ENCODE measurements around the gene MAPT.
"Not testable (repeated sequence)": the region's sequence is repeated elsewhere in the genome, so short reads cannot be mapped to it uniquely, and the experiment has no call there.

Gene MAPT

DNA sequence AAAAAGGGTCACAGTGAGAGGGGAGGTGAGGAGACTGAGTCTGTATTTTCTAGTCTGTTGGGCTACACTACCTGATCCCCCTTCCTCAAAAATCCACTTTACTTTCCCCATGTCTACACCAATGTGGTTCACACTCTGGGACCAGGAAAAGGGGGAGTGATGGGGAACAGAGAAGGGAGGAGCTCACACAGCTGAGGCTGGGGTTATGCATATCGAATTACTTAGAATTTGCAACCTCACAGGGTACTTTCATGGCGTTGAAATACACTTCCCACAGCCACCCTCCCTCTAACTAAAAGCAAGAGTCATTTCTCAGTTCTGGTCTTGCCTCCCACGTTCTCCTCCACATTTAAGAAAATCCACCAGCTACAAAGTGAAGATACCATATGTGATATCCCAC is 14.1 kb downstream of the MAPT start:
- TF ChIP-seq, protein P1, sequence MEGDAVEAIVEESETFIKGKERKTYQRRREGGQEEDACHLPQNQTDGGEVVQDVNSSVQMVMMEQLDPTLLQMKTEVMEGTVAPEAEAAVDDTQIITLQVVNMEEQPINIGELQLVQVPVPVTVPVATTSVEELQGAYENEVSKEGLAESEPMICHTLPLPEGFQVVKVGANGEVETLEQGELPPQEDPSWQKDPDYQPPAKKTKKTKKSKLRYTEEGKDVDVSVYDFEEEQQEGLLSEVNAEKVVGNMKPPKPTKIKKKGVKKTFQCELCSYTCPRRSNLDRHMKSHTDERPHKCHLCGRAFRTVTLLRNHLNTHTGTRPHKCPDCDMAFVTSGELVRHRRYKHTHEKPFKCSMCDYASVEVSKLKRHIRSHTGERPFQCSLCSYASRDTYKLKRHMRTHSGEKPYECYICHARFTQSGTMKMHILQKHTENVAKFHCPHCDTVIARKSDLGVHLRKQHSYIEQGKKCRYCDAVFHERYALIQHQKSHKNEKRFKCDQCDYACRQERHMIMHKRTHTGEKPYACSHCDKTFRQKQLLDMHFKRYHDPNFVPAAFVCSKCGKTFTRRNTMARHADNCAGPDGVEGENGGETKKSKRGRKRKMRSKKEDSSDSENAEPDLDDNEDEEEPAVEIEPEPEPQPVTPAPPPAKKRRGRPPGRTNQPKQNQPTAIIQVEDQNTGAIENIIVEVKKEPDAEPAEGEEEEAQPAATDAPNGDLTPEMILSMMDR (IDR thresholded peaks at IDR 0.05; ENCODE audit: low read depth, low read length), result no peak
- DNase-seq (ENCODE audit: extremely low read depth, low read depth), result no peak

DNA sequence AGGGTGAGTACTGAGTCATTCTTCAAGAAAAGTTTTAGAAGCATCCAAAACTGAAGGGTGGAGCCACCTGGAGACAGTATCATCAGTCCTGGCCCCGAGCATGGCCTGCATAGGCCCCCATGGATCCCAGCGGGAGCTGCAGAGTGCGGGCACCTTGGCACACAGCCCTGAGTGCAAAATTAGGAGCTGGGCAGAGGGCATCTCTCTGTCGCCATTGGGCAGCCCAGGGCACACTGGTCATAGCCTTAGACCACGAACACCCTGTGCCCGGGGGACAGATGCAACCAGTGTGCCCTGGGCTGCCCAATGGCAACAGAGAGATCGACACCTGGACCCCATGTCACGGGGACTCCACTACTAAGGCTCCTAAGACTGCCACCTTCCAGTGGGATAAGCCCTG is 14.6 kb downstream of the MAPT start:
- DNase-seq (ENCODE audit: extremely low read depth, low read depth), result no peak
- TF ChIP-seq, protein P1 (IDR thresholded peaks at IDR 0.05; ENCODE audit: low read depth, low read length), result no peak

DNA sequence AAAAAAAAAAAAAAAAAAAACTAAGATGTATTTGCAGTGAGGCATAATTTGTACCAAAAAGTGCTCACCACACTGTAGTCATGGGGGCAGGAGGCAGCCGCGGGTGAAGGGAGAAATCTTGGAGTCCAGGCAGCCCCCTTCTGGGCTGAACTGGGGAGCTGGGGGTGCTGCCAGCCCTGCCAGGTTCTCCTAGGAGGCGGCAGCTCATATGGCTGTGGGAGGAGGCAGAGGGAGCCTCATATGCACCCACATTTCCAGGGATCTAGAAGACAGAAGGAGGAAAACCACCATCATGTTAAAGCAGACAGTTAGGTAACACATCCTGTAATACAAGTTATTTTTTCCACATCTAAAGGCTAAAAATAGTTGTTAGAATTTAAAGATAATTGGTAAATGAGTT is 16.3 kb downstream of the MAPT start:
- no peak for DNase-seq (ENCODE audit: extremely low read depth, low read depth)
- TF ChIP-seq, protein P1 (IDR thresholded peaks at IDR 0.05; ENCODE audit: low read depth, low read length), result no peak

DNA sequence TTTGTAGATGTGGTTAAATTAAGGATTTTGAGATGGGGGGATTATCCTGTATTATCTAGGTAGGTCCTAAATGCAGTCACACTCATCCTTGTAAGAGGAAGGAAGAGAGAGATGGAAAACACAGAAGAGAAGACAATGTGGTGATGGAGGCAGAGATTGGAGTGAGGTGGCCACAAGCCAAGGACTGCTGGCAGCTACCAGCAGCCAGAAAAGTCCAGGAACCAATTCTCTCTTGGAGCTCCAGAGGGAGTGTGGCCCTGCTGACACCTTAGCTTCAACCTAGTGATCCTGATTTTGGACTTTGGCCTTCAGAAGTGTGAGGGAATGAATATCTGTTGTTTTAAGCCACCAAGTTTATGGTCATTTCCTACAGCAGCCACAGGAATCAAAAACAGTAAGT is 18.0 kb downstream of the MAPT start:
- TF ChIP-seq, protein P1 (IDR thresholded peaks at IDR 0.05; ENCODE audit: low read depth, low read length), result no peak
- no peak for DNase-seq (ENCODE audit: extremely low read depth, low read depth)

DNA sequence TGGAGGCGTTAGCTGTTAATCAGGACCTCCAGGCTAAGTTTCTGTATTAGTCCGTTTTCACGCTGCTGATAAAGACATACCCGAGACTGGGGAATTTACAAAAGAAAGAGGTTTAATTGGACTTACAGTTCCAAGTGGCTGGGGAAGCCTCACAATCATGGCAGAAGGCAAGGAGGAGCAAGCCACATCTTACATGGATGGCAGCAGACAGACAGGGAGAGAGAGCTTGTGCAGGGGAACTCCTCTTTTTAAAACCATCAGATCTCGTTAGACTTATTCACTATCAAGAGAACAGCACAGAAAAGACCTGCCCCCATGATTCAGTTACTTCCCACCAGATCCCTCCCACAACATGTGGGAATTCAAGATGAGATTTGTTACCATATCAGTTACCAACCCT is 18.7 kb downstream of the MAPT start:
- not testable (repeated sequence) for DNase-seq (ENCODE audit: extremely low read depth, low read depth)

DNA sequence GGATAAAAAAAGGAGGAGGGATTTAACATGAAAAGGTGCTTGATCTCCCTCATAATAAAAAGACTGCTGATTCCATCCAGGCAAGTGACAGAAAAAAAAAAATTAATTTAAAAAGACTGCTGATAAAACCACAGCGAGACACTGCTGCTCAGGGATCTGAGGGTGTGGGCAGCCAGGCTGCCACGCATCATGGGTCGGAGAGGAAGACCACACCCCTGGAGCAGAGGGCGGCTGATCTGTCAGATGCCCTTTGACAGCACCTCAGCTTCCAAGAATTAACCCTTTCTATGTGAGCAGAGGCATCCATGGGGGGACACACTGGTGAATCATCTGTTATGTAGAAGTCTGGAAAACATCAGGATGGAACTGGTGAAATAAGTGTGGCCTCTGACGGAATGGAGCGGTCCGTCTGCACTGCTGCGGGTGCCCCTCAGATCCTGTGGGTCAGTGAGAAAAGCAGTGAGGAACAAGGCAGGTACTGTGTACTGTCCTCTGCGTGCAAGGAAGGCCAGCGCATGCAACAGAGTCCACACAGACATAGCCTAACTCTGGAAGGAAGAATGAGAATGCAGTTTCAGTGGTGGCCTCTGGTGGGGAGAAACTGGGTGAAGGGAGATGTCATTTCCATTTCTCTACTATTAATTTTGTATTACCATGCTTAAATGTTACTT is 19.8 kb downstream of the MAPT start:
- no peak for DNase-seq (ENCODE audit: extremely low read depth, low read depth)
- TF ChIP-seq, protein P1 (IDR thresholded peaks at IDR 0.05; ENCODE audit: low read depth, low read length), result no peak

DNA sequence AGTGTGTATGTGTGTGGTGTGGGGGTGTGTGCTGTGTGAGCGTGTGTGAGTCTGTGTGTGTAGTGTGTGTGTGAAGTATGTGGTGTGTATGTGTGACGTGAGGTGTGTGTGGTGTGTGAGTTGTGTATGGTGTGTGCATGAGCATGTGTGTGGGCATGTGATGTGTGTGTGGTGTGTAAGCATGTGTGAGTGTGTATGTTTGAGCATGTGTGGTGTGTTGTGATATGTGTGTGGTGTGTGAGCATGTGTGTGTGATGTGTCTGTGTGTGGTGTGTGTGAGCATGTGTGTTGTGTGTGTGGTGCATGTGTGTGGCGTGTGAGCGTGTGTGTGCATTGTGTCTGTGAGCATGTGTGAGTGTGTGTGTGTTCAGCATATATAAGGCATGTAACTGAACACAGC is 20.9 kb downstream of the MAPT start:
- TF ChIP-seq, protein P1 (IDR thresholded peaks at IDR 0.05; ENCODE audit: low read depth, low read length), result no peak
- DNase-seq (ENCODE audit: extremely low read depth, low read depth), result no peak

DNA sequence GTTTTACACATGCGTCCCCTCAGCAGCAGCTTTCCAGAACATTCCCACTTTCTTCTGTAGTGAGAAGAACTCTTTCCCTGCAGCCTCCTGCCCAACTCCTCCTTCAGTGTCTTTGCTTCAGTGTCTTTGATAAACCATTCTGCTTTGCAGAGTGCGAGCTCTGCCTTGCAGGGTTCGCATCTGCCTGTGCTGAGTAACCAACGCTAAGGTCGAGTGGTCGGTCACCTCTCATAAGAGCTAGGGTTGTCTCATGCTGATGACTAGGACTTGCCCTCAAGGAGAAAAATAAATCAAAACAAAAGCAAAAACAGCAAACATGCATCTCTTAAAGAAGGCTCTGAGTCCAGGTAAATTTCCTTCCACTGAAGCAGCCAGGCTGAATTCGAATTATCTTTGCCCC is 22.7 kb downstream of the MAPT start:
- DNase-seq (ENCODE audit: extremely low read depth, low read depth), result no peak
- TF ChIP-seq, protein P1 (IDR thresholded peaks at IDR 0.05; ENCODE audit: low read depth, low read length), result no peak
